ENCODE results near the gene MRPS10. TPM values are rescaled to one million over a fixed set of nuclear protein-coding genes. Genes with fewer than 3 reads are reported as not detected.
"Not testable (repeated sequence)": the region's sequence is repeated elsewhere in the genome, so short reads cannot be mapped to it uniquely, and the experiment has no call there.

The MRPS10 gene
- polyA plus RNA-seq, 10 donors: 29.3 to 44.9 (median 34.5) TPM

DNA sequence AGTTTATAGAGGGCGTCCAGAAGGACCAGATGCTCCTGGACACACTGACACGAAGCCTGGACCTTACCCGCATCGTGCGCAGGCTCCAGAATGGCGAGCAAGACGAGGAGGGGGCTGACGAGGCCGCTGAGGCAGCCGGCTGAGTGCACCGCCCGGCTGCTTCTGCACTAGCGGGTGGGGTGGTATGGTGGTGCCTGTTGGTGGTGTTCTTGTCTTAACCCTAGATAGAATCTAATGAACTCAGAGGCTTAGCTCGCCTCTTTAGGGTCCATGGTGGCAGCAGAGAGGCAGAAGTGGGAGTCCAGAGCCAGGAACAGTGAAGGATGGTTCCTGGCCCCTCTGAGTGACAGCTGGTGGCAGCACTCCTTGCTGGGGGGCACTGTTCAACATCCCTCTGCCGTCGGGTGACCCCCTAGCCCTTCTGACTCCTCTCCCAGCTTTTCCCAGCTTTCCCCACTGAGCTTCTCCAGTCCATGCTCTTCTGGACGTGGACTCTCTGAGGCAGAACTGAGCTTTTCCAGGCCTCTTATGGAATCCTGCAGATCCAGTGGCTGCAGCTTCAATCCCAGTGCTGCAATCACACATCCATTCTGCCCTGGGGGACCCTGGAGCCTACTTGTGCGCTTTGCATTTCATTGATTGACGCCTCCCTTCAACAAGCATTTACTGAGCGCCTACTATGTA is 38.3 kb downstream of the MRPS10 start:
- no peak for DNase-seq

DNA sequence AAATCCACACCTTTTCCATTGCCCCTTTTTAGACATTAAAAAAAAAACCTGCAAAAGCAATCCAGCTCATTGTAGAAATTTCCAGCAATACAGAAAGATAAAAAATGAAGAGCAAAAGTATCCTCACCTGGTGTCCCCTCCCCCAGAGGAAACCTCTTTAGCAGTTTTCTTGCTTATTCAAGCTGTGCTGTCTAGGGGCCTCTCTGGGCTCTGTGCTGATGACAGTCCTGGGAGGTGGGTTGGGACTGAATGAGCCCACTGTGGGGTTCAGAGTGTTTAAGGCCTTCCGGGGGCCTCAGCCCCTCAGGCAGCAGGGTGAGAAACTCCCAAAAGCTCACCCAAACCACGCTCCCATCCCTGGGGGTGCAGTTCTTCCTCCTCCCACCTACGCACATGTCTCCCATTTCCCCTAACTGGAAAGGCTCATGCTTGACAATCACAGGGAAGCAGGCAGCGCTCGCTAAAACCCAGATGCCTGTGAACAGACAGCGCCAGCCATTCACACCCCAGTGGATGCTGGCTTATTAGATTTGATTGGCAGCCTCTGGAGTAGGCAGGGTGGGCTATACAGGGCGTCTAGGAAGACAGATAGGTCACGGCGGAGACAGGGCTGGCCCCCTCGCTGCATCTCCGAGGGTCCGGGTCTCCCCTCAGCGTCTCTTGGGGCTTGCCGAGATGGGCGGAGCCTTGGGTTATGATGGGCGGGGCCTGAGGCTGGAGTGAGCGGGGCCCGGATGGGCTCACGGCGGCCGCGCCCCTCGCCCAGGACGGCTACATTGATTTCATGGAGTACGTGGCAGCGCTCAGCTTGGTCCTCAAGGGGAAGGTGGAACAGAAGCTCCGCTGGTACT is 39.9 kb downstream of the MRPS10 start:
- DNase-seq: no peak

DNA sequence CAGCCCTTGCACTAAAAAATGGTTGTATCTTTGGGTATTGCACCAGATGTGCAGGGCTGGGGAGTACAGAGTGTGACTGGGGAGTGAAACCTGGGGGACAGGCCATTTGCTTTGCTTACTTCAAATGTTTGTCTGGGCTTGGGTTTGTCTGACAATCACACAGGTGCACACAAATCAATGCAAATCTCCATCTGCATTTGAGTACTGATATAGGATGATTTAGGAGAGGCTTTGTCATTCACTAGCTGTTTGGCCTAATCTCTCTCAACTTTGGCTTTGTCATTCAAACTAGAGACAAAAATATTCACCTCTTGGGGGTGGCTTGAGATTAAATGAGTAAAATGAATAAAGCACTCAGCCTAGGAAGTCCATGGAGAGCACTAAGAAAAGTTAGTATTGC is 40.7 kb downstream of the MRPS10 start:
- DNase-seq: no peak

DNA sequence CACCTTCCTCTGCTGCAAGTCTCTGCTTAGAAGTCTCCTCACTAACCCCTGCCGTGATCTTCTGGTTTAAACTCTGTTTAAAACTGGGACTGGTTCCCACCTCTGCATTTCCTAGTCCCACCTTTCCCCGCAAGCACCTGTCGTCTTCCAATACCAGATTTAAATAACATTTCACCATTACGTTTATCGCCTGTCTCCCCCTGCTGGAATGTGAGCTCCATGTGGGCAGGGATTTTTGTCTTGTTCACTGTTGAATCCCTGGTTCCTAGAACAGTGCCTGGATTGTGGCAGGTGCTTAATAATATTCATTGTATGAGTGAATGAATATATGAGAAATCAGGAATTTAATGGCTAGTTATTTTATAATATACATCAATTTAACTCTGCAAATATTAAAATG is 41.8 kb downstream of the MRPS10 start:
- DNase-seq: no peak

DNA sequence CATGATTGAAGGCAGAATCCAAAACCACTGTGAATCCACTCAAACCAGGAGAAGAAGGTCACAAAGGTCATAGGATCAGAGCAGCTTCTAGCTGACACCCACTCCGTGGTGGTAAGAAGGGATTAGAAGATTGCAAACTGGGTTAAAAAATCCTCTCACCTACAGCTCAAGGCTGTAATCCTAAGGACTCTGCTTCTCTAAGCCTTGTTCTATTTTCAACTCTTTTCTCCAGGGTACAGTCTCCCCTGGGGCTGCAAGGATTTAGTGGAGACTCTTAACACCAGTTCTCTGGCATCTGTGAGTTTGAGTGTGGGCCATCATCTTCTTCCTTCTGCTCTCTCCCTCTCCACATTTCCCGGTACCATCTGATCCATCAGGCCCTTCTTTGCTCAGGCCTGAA is 44.6 kb downstream of the MRPS10 start, which contains the start of gene GUCA1A:
TSS of gene GUCA1A (plus strand) at position 264 of the 400 bp plus-strand sequence. CDS start 250 bp downstream, outside the sequence.
- no peak for DNase-seq

DNA sequence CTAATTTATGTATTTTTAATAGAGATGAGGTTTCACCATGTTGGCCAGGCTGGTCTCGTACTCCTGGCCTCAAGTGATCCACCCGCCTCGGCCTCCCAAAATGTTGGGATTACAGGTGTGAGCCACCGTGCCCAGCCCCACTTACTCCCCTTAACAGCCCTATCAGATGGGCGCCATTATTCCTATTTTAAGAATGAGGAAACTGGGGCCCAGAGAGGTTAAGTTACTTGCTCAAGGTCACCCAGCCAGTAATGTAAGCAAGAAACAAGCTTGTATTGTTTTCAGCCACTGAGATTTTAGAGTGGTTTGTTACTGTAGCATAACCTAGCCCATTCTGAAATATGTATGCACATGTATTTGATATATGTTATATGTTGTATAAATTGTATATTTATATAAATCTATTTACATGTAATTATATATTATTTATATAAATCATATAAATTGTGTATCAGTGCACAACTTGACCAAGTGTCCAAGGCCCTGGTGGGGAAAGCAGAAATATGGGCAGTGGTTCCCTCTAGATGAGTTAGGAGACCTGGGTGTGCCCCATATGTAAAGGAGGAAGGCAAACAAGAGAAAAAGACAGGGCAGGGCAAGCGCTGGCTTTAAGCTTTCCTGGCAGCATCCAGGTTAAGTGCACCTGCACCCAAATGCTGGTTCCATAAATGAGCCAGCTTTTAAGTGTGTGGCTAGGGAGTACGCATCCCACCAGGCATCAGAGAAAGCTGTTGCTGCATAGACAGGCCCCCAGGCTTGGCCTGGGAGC is 45.7 kb downstream of the MRPS10 start:
- no peak for DNase-seq

DNA sequence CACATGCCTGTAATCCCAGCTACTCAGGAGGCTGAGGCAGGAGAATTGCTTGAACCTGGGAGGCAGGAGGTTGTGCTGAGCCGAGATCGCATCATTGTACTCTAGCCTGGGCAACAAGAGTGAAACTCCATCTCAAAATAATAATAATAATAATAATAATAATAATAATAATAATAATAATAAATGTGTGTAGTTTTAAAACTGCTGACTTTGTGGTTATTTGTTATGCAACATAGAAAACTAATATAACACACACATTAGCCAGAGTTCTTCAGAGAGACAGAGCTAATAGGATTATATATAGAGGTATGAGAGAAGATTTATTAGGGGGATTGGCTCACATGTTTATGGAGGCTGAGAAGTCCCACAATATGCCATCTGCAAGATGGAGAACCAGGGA is 47.9 kb downstream of the MRPS10 start:
- DNase-seq: not testable (repeated sequence)

DNA sequence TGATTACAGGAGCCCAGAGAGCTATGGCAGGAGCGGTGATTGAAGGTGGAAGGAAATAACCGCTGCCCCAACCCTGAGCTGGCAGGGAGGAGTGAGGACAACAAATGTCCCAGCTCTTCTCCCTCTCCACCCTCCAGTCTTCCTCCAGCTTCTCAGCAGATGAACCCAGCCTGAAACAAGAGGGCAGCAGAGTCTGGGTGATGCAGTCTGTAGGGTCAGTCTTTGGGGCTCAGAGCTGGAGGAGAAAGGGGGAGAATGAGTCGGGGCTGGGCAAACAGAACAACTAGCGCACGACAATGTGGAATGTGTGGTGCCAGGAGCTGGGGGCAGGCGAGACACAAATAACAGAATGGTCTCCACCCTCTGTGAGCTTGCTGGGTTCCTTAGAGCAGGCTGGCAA is 49.0 kb downstream of the MRPS10 start:
- no peak for DNase-seq

DNA sequence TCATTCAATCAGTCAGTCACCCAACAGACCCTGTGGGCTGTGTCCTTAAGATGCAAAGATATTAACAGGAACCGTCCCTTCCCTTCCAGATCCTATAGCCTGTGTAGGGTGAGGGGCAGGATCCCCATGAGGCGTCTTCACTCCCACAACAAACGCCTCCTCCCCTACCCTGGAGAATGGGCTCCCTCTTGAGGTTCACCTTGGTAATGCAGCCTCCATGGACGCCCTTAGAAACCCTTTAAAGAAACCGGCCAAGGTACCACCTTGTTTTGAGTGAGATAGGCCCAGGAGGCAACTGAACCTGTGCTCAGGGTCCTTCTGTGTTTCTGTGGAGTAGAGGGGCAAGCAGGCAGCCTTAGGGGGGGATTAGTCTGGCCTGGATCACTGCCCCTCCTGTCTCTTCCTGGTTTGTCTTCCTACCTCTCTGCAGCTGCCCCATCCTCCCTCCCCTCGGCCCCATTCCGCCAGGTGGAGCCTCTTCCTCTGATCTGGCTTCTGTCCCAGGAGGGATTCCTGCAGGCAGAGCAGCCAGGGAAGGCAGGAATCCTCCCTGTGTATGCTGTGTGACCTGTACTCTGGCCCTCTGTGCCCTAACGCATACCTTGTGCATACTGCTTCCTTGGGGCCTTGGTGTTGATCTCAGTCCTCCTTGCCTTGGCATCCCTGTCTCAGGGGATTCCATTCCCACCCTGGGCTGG is 51.1 kb downstream of the MRPS10 start:
- peak; percentile 58 to 75 (median 71) for DNase-seq

DNA sequence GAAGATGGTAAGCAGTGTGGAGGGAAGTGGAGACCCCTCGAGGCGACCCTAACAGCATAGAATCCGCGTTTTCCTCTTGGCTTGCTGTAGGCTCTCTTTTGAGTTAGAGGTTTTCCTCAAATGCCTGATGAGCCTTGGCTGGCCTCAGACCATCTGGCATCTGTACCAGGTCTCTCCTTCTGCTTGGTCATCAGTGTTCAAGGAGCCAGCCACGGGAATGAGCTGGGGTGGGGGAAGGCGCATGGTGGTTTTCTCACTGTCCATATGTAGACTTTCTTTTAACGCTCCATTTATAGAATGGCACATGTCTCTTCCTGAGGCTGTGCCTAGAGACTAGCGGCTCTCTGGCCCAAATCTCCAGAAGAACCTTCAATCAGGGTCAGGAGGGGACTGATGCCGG is 52.6 kb downstream of the MRPS10 start:
- DNase-seq: no peak

DNA sequence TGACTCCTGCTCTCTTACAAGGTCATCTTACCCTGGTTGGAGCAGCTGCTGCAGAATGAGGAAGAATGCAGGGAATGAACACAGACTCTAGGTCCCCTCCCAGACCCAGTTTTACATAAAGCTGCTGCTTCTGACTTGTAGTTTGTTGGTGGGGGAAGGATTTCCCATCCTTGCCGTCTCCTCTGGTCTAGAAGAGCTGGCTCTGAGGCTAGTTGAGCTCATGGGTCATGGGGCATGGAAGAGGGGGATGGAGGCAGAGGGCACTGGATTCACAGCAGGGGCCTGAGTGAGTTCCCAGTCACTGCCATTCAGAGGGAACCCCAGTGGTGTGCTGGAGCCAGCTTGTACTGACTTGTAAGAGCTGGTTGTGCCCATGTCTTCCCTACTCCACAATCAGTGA is 53.7 kb downstream of the MRPS10 start:
- no peak for DNase-seq

DNA sequence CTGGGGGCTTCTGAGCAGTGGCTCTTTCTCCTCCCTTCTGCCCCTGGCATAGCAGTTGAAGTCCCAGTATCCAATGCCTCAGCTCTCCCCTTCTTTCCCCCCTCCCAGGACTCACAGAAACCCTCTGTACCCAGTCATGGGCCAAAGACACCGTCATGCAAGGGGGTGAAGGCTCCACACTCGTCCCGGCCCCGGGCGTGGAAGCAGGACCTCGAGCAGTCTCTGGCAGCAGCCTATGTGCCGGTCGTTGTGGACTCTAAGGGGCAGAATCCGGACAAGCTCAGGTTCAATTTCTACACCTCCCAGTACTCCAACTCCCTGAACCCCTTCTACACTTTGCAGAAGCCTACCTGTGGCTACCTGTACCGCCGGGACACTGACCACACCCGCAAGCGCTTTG is 54.8 kb downstream of the MRPS10 start:
- DNase-seq: no peak

DNA sequence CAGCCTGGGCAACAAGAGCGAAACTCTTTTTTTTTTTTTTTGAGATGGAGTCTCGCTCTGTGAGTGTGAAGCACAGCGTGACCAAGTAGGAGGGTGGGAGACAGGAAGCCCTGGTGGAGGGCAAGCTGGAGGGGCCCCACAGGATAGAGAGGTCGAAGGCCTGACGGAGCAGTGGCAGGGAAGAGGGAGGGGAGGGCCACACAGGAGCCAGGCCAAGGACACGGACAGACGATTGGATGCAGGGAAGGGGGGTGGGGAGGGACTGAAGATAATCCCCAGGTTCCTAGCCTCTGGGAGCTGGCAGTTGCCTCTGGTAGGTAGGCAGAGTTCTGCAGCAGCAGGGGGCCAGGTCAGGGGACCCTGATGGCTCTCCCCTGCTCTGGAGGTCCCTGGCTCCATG is 55.3 kb downstream of the MRPS10 start:
- no peak for DNase-seq

DNA sequence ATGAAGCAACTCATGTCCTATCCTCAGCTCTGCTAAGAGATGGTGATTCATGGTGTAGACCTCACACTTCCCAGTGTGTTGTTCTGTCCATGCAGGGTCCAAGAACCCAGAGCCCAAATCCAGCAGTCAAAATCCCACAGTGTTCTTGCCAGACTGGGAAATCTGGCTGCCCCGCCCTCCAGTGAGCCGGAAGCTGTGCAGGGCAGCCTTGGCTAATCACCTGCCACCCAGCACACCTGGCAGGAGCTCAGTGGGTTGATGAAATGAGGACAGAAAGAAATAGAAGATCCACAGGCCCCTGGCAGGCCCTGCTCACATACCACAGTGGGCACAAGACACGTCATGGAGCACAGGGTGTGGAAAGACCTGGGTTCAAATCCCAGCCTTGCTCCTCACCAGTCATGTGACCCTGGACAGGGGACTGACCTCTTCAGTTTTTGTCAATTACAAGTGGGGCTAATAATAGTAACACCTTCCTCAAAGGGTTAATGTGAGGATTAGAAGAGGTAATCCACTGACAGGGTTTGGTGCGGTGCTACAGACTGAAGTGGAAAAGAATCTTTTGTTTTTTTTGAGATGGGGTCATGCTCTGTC is 58.1 kb downstream of the MRPS10 start:
- DNase-seq: no peak

DNA sequence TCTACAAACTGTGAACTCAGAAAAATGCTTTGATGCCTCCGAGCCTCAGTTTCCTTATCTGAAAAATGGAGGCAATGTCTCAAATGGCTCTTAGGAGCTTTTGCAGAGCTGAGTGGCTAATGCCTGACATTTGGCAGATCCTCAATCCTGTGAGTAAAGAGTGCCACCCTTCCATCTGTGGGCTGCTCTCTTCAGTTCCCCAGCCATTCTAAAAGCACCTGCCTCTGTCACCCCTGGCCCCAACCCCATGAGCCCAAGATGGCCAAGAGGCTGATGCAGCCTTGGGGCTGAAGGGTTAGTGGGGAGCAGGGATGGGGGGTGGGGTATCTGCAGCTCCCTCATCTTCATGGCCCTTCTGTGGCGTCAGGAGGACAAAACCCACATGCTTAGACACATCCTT is 59.0 kb downstream of the MRPS10 start:
- no peak for DNase-seq

DNA sequence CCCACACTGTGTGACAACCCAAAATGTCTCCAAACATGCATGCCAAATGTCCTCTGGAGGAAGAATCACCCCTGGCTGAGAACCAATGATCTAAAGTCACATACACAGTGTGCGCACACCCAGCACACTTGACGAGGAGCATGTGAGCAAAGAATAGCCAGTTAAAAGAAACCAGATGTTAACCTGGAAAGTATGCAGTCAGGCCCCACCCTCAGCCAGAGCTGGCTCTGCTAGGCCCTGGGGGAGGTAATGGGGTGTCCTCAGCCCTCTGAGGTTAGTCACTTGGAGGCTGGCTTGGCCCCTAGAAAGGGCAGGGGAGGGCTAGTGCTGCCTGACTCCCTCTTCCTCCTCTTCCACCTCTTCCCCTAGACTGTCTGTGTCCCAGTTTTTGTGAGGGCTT is 59.6 kb downstream of the MRPS10 start:
- peak in 1 of 3 donors; percentile 31 for DNase-seq

Other genes with a start within 250 kb of the MRPS10 start
- gene TAF8, start 167.3 kb downstream of the MRPS10 start, polyA plus RNA-seq (ENCODE audit: insufficient read length in 10 of 10): 10 to 100 TPM; 10.3 to 16.3 (median 14.4) TPM
- gene C6orf132, start 75.2 kb downstream of the MRPS10 start, polyA plus RNA-seq (ENCODE audit: insufficient read length in 10 of 10): 1 to 10 TPM in 3 of 10 donors, under 1 TPM in 7; 0.28 to 1.9 (median 0.59) TPM
- gene GUCA1A, start 44.5 kb downstream of the MRPS10 start, polyA plus RNA-seq (ENCODE audit: insufficient read length in 10 of 10): under 1 TPM in 3 of 10 donors, not detected in 7; 0.14 to 0.24 (median 0.18) TPM
- 1 to 10 TPM in 9 of 10 donors, under 1 TPM in 1; 0.76 to 3.3 (median 2.2) TPM for gene GUCA1B, start 22.9 kb downstream of the MRPS10 start, polyA plus RNA-seq (ENCODE audit: insufficient read length in 10 of 10)
- 10 to 100 TPM in 3 of 10 donors, 1 to 10 TPM in 7; 7.1 to 12.6 (median 8.7) TPM for gene TRERF1, start 234.1 kb upstream of the MRPS10 start, polyA plus RNA-seq (ENCODE audit: insufficient read length in 10 of 10)

All from muscle of back (tissue), 11 donors.